ENCODE data around the gene NUP214. TPM values are rescaled to one million over a fixed set of nuclear protein-coding genes. Genes with fewer than 3 reads are reported as not detected.

Gene NUP214
- polyA plus RNA-seq, 1 donor from 2014 or later: 15.0 TPM

DNA sequence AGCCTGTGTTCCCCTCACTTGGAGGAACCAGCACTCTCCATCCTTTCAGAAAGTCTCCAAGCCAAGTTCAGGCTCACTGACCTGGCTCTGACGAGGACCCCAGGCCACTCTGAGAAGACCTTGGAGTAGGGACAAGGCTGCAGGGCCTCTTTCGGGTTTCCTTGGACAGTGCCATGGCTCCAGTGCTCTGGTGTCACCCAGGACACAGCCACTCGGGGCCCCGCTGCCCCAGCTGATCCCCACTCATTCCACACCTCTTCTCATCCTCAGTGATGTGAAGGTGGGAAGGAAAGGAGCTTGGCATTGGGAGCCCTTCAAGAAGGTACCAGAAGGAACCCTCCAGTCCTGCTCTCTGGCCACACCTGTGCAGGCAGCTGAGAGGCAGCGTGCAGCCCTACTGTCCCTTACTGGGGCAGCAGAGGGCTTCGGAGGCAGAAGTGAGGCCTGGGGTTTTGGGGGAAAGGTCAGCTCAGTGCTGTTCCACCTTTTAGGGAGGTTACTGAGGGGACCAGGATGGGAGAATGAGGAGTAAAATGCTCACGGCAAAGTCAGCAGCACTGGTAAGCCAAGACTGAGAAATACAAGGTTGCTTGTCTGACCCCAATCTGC lies 4.7 kb upstream of the NUP214 start:
- no peak overlapping the region for H3K27ac ChIP-seq (ENCODE audit: low read length)
- H3F3A ChIP-seq (ENCODE audit: insufficient read depth, low read length, poor library complexity, severe bottlenecking): no peaks in the 10 kb centered on the region
- no peaks in the 10 kb centered on the region for H3K9me3 ChIP-seq (ENCODE audit: low read length)
- H2AFZ ChIP-seq (ENCODE audit: low read depth, low read length): no peak overlapping the region
- no peaks in the 10 kb centered on the region for H3K27me3 ChIP-seq (ENCODE audit: insufficient read depth, low read depth, low read length)
- H3K9ac ChIP-seq (ENCODE audit: low read length): no peak overlapping the region
- H3K79me2 ChIP-seq (replicated peaks; ENCODE audit: insufficient read depth, low read length): peaks cover 1% of the 10 kb centered on the region
- no peaks in the 10 kb centered on the region for H3K9me2 ChIP-seq (ENCODE audit: insufficient read depth, low read length)
- no peak overlapping the region for H3K4me3 ChIP-seq (ENCODE audit: low read length)
- no peaks in the 10 kb centered on the region for H4K20me1 ChIP-seq (ENCODE audit: insufficient read depth)
- no peaks in the 10 kb centered on the region for H3K36me3 ChIP-seq (ENCODE audit: insufficient read depth, low read length)
- TF ChIP-seq TAF1 (IDR thresholded peaks at IDR 0.05; ENCODE audit: low read depth) (no peak), POLR2AphosphoS5 (IDR thresholded peaks at IDR 0.05) (no peak), SMC3 (conservative IDR thresholded peaks at IDR 0.05; ENCODE audit: poor library complexity) (no peak), MXI1 (conservative IDR thresholded peaks at IDR 0.05; ENCODE audit: poor library complexity, severe bottlenecking) (no peak), EZH2 (IDR thresholded peaks at IDR 0.05; ENCODE audit: borderline replicate concordance, insufficient read depth, low read length, poor library complexity, severe bottlenecking) (no peak), EP300 (conservative IDR thresholded peaks at IDR 0.05; ENCODE audit: poor library complexity, severe bottlenecking) (no peak), RAD21 (conservative IDR thresholded peaks at IDR 0.05) (no peak)
- TF ChIP-seq, protein P1, sequence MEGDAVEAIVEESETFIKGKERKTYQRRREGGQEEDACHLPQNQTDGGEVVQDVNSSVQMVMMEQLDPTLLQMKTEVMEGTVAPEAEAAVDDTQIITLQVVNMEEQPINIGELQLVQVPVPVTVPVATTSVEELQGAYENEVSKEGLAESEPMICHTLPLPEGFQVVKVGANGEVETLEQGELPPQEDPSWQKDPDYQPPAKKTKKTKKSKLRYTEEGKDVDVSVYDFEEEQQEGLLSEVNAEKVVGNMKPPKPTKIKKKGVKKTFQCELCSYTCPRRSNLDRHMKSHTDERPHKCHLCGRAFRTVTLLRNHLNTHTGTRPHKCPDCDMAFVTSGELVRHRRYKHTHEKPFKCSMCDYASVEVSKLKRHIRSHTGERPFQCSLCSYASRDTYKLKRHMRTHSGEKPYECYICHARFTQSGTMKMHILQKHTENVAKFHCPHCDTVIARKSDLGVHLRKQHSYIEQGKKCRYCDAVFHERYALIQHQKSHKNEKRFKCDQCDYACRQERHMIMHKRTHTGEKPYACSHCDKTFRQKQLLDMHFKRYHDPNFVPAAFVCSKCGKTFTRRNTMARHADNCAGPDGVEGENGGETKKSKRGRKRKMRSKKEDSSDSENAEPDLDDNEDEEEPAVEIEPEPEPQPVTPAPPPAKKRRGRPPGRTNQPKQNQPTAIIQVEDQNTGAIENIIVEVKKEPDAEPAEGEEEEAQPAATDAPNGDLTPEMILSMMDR (IDR thresholded peaks at IDR 0.05; ENCODE audit: poor library complexity, severe bottlenecking): no peak
- H3K4me2 ChIP-seq (ENCODE audit: low read length): no peak overlapping the region

DNA sequence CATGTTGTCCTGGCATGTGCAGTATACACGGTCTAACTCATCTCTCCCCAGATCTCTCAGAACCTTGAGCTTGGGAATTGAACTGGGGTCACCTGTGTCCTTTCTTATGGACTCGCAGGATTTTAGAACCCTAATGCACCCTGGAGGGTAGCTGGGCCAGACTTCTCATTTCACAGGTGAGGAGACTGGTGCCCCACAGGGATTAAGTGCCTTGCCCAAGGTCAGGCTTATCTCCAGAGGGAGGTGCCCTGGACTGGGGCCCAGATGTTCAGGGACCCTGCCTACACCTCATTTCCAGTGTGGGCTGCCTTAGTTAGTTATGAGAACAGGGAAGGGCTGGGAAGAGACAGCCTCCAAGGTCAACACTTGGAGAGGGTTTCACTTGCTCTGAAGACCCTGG lies 4.0 kb upstream of the NUP214 start:
- H3K4me3 ChIP-seq (ENCODE audit: low read length): no peak overlapping the region
- peaks cover 8% of the 10 kb centered on the region for H3K79me2 ChIP-seq (replicated peaks; ENCODE audit: insufficient read depth, low read length)
- H3K27me3 ChIP-seq (ENCODE audit: insufficient read depth, low read depth, low read length): no peaks in the 10 kb centered on the region
- no peaks in the 10 kb centered on the region for H3K9me2 ChIP-seq (ENCODE audit: insufficient read depth, low read length)
- no peaks in the 10 kb centered on the region for H3K36me3 ChIP-seq (ENCODE audit: insufficient read depth, low read length)
- H3K4me2 ChIP-seq (ENCODE audit: low read length): no peak overlapping the region
- TF ChIP-seq EZH2 (IDR thresholded peaks at IDR 0.05; ENCODE audit: borderline replicate concordance, insufficient read depth, low read length, poor library complexity, severe bottlenecking) (no peak), EP300 (conservative IDR thresholded peaks at IDR 0.05; ENCODE audit: poor library complexity, severe bottlenecking) (no peak), SMC3 (conservative IDR thresholded peaks at IDR 0.05; ENCODE audit: poor library complexity) (no peak), TAF1 (IDR thresholded peaks at IDR 0.05; ENCODE audit: low read depth) (no peak), POLR2AphosphoS5 (IDR thresholded peaks at IDR 0.05) (no peak), MXI1 (conservative IDR thresholded peaks at IDR 0.05; ENCODE audit: poor library complexity, severe bottlenecking) (no peak), RAD21 (conservative IDR thresholded peaks at IDR 0.05) (no peak)
- TF ChIP-seq, protein P2, sequence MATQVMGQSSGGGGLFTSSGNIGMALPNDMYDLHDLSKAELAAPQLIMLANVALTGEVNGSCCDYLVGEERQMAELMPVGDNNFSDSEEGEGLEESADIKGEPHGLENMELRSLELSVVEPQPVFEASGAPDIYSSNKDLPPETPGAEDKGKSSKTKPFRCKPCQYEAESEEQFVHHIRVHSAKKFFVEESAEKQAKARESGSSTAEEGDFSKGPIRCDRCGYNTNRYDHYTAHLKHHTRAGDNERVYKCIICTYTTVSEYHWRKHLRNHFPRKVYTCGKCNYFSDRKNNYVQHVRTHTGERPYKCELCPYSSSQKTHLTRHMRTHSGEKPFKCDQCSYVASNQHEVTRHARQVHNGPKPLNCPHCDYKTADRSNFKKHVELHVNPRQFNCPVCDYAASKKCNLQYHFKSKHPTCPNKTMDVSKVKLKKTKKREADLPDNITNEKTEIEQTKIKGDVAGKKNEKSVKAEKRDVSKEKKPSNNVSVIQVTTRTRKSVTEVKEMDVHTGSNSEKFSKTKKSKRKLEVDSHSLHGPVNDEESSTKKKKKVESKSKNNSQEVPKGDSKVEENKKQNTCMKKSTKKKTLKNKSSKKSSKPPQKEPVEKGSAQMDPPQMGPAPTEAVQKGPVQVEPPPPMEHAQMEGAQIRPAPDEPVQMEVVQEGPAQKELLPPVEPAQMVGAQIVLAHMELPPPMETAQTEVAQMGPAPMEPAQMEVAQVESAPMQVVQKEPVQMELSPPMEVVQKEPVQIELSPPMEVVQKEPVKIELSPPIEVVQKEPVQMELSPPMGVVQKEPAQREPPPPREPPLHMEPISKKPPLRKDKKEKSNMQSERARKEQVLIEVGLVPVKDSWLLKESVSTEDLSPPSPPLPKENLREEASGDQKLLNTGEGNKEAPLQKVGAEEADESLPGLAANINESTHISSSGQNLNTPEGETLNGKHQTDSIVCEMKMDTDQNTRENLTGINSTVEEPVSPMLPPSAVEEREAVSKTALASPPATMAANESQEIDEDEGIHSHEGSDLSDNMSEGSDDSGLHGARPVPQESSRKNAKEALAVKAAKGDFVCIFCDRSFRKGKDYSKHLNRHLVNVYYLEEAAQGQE (IDR thresholded peaks at IDR 0.05; ENCODE audit: borderline replicate concordance): no peak
- TF ChIP-seq, protein P1 (IDR thresholded peaks at IDR 0.05; ENCODE audit: poor library complexity, severe bottlenecking): no peak
- H2AFZ ChIP-seq (ENCODE audit: low read depth, low read length): no peak overlapping the region
- H3K9me3 ChIP-seq (ENCODE audit: low read length): no peaks in the 10 kb centered on the region
- H3K27ac ChIP-seq (ENCODE audit: low read length): no peak overlapping the region
- H3F3A ChIP-seq (ENCODE audit: insufficient read depth, low read length, poor library complexity, severe bottlenecking): no peaks in the 10 kb centered on the region
- no peaks in the 10 kb centered on the region for H4K20me1 ChIP-seq (ENCODE audit: insufficient read depth)
- H3K9ac ChIP-seq (ENCODE audit: low read length): no peak overlapping the region
